Activated CD8-positive, alpha-beta memory T cell treated with anti-CD3 and anti-CD28 coated beads for 48 hours (primary cell): Measurements from ENCODE around the gene SRP68.
A peak's percentile ranks its signal among the peaks of the same experiment; 100 is the strongest.

Source experiments
- DNase-seq, 3 experiments: peaks; one replicate each; pipeline ENCODE4 v3.0.0-alpha.2; 2020; ENCODE audit warnings: low read depth in 2 of 3, low spot score in 2 of 3

SRP68 gene

DNA sequence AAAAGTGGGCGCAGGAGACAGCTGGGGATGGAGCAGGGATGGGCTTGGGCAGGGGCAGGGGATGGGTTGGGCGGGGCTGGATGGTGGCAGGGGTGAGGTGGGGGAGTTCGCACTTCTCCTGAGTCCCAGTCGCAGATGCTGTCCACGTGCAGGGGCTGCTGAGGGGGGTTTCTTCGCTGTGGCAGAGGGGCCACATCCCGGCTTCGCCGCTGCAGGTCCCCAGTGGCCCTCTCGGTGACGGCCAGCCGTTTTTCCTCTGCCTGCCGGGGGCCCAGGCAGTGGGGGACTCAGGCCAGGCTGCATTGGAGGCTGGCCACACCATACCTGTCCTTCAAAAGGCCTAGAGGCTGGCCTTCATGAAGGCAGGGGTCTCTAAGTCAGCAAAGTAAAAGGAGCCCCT, 53.5 kb downstream of the SRP68 start:
- no peak for DNase-seq

DNA sequence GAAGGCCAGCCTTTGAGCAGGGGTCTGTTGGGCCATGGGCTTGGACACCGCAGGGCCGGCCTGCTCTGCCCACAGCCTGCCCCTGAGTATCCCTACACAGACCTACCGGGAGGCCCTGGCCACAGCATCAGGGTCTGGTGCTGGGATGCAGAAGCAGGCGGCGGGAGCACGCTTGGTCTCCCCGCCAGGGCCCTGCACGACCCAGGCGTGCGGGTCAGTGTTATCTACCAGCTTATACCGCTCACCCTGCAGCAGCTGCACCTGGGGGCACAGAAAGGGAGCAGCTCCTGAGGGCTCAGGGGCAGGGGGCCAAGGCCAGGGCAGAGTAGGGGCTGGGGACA, 54.0 kb downstream of the SRP68 start:
- DNase-seq = no peak

DNA sequence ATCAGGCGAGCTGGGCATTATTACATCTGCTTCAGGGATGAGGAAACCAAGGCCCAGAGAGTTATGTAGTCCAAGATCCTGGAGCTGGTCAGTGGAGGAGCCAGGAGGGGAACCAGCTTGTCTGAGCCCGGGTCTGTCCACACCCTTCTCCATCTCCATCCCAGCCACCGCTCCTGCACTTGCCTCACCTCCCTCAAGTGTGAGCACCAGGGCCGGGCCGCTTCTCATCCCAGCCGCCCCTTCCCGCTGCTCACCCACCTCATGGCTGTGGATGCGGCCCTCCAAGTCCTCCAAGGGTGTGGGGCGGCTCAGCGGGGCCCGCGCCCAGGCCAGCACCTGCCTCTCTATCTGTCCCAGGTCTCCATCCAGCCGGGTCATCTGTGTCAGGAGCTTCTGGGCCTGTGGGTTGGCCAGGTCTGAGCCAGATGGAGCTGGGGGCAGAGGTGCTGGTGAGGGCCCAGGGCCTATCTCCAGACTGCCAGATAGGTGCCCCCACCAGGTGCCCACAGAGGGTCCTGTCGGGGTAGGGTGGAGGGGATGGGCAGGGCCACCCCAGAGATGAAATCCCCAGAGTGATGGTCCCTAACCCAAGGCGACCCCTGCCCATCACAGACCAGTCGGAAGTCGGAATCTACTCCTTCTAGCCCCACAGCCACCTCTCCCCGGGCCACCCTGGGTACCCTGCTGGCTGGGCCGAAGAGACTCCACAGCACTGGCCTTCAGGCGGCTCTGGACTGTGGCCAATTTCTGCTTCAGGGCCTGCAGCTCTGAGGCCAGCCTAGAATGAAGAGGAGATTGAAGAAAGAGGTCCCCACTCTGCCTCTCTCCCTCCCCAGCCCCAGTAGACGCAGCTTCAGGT, 54.6 kb downstream of the SRP68 start:
- DNase-seq = no peak

DNA sequence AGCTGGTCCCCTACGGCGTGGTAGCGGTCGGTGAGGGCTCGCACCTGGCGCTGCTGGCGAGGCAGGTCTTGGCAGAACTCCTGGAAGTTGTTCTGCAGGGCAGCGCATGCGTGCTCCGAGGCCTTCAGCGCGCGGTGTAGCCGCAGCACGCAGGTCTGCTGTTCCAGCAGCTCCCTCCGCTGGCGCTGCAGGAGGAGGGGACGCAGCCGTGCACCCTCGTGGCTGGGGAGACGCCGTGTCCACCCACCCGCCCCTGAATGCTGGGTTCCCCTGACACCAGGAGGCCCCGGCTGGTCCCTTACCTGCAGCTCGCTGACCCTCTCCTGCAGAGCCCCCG, 57.4 kb downstream of the SRP68 start:
- no peak for DNase-seq

DNA sequence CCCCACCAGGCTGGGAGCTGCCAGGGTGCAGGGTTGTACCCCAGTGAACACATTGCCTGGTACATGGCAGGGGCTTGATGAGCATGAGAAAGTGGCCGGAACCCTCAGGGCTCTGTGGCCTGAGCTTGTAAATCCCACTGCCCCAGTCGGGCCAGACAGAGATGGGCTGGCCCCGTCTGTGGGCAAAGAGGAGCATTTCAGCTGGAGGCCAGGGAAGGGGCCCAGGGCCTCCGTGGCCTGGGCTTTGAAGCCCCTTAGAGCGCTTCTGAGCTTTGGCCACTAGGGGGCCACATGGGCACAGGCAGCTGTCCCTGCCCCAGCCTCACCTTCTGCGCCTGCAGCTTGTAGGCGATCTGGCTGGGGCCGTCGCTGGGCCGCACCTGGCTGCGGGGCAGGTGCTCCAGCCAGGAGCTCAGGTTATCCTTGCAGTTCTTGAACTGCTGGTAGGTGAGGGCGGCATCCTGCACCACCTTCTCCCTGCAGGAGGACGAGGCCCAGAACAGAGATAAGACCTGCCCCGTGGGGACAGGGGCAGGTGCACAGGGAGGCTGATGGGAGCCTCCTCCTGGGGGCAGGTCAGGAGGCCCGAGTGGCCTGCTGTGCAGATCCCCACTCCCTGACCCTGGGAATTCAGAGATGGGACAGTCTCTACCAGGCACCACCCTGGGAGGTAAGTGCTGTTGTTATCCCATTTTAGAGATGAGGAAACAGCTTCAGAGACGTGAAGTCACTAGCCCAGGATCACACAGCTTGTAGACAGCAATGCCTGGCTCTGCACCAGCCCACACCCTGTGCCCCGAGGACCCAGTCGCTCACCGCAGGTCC, 58.0 kb downstream of the SRP68 start:
- peak in 2 of 3 experiments; percentile 42 to 59 for DNase-seq

DNA sequence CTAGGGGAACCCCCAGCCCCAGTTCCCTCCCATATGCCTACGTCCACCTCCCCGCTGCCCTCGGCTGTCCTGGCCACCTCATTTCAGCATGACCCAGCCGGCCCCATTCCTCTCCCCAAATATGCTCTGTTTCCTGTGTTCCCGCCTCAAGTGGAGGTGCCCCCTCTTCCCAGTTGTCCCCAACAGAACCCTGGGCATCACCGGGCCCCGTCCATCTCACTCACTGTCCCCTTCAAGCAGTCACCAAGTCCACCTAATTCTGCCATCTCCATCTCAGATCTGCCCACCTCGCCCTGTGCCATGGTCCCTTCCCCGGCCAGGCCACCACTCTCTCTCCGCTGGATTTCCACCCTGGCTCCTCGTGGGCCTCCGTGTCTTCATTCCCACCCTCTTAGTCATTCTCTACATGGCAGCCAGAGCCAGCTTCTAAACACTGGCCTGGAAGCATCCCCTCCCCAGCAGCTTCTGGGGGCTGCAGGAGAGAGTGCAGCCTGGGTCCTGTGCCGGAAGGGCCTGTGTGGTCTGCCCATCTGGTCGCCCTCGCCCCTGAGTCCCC, 58.9 kb downstream of the SRP68 start:
- no peak for DNase-seq

DNA sequence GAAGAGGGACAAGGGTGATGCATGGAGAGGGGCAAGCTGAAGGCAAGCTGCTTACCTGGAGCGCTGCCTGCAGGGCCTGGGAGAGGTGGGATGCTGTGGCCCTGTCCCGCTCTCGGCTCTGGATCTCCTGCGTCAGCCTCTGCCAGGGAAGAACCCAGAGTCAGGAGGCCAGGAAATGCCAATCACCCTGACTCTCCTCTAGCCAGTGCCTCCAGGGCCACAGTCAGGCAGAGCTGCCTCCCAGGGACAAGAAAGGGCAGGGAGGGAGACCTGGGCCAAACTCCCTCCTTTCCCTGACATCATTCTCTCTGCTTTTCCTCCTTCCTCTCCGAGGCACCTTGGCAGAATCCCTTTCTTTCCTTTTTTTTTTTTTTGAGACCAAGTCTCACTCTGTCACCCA, 60.4 kb downstream of the SRP68 start:
- DNase-seq = no peak

DNA sequence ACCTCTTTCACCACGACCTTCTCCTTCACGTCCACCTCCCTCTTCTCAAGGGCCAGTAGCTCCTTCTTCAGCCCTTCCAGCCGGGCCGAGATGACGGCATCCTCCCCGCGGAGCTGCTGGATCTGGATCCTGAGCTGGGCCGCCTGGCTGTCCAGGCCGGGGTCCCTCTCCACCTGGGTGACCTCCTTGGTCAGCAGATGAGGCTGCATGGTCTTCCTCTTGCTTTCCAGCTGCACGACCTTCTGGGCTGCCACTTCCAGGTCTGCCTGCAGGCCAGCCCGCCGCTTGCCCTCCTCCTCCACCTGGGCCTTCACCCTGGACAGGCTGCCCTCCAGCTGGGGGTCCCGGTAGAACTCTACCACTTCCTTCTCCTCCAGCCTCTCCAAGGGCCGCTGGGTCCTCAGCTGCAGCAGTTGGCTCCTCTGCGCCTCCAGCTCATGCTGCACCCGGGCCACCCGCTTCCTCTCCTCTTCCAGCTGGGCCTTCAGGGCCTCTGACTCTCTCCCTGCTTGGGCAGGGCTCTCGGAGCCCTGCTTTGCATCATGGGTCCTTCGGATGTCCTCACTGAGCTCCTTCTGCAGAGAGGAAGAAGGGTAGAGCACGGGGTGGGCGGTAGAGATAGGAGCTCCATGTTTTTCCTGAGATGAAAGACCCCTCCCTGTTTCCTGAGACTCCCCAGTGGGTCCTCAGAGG, 62.2 kb downstream of the SRP68 start:
- DNase-seq = no peak

DNA sequence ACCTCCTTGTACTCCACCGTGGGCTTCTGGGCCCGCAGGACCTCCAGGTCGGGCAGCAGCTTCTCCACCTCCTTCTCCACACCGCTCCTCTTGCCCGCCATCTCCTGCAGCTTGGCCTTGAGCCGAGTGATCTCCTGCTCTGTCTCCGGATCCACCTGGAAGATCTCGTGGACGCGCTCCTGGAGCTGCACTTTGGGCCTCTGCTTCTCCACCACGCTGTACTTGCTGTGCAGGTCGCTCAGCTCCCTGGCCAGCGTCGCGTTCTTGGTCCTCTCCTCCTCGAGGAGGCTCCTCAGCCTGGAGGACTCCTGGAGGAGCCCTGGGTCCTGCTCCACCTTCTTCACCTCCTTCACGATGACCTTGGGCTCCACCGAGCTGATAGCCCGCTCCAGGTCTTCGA, 62.9 kb downstream of the SRP68 start:
- no peak for DNase-seq

DNA sequence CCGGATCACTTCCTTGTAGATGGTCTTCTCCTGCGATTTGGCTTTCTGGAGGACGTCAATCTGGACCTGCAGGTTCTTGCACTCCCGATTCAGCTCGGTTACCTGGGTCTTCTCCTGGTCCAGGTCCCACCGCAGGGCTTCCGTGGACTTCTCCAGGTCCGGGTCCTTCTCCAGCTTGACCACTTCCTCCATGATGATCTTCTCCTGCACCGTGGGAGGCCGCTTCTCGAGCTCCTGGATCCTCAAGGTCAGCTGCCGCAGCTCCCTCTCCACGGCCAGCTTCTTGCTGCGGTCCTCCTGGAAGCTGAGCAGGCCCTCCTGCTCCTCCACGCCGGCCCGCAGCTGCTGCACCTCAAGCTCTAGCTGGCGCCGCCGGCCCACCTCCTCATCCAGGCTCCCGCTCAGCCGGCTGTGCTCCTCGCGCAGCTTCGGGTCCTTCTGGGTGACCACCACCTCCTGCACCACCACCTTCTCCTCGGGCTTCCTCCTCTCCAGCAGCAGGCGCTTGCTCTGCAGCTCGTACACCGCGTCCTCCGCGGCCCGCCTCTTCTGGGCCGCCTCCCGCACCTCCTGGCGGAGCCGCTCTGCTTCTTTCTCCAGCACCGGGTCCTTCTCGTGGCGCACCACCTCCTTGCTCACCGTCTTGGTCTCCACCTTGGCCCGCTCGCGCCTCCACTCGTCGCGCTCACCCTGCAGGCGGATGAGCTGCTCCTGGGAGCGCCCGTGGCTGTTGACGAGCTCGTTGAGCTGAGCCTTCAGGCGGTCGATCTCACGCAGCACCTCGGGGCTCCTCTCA, 63.5 kb downstream of the SRP68 start:
- no peak for DNase-seq

DNA sequence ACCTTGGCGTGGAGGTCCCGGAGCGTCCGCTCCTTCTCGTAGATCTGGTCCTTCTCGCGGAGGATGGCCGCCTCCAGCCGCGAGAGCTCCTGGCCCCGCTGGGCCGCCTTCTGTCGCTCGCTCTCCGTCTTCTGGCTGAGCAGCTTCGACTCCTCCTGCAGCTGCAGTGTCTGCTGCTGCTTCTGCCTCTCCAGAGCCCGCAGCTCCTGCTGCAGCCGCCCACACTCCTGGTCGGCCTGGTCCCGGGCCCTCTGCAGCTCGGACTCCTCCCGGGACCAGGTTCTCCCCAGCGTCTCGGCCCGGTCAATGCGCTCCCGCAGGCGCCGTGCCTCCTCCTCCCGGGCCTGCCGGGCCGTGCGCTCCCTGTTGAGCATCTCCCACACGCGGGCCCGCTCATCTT, 64.1 kb downstream of the SRP68 start:
- no peak for DNase-seq

DNA sequence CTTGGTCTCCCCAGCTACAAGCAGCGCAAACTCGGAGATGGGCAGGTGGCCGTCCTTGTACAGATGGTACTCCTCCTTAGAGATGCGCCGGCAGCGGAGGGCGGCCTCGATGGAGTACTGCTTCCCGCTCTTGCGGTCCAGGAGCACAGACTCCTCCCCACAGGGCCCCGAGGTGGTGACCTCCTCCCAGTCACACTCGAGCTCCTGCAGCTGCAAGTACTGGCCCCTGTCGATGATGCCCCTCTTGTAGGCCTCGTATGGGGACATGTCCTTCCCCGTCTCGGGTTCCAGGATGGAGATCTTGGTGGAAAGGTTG, 64.5 kb downstream of the SRP68 start:
- no peak for DNase-seq

DNA sequence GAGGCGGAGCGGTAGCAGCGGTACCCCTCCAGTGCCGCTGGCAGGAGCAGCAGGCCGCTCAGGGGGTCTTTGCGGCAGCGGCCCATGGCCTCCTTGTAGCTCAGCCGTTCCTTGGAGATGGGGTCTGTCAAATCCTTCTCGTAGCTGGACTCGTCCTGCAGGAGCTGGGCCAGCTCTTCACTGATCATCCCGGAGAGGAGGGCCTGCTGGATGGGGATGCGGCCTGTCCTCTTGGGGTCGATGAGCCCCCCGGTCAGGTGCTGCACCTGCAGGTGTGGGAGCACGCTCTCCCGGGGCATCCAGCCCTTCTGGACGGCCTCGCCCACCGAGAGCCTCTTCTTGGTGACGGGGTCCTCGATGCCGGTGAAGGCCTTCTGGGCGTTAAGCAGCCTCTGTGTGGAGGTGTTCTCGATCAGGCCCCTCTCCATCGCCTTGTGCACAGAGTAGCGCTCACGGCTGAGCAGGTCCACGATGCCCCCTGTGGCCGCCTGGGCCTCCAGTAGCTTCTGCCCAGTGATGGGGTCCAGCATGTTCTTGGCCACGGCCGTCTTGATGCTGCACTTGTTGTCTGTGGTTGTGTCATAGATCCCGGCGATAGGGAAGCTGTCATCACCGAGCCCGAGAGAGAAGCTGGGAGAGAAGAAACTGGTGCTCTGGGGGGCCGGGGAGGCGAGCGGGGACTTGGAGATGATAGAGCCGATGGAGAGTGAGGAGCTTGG, 65.0 kb downstream of the SRP68 start:
- no peak for DNase-seq

DNA sequence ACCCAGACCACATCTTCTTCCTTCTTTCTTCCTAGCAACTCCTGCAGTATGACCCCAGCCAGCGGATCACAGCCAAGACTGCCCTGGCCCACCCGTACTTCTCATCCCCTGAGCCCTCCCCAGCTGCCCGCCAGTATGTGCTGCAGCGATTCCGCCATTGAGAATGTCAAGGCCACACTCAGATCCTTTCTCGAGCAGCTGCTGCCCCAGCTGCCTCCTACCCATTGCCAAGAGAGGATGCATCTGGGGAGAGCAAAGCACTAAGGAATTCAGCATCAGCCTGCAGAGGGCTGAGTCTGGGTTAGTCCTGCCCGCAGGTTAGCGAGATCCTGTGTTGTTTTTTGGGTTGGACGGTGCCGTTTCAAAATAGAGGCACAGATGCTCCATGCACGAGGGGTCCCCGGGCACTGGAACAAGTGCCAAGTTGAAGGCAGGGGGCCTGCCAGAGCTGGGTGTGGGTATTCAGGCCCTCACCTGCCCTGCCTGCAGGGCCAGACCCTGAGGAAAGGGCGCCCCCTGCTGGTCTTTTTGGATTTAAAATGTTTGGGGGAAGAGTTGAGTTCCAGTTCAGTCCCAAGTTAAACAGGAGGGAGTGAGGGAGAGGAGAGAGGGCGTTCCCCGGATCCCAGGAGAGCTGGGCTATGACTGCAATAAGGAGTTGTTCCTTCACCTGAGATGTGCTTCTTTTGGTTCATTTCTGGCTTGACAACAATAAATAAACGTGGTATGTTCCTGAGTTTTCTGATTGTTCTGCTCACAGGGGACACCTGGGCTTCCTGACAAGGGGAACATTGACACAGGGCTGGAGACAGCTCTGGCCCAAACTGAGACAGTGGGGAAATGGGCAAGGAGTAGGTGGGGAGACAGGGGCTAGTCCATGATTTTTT, 66.8 kb downstream of the SRP68 start:
- peak; percentile 46 to 96 (median 81) for DNase-seq

DNA sequence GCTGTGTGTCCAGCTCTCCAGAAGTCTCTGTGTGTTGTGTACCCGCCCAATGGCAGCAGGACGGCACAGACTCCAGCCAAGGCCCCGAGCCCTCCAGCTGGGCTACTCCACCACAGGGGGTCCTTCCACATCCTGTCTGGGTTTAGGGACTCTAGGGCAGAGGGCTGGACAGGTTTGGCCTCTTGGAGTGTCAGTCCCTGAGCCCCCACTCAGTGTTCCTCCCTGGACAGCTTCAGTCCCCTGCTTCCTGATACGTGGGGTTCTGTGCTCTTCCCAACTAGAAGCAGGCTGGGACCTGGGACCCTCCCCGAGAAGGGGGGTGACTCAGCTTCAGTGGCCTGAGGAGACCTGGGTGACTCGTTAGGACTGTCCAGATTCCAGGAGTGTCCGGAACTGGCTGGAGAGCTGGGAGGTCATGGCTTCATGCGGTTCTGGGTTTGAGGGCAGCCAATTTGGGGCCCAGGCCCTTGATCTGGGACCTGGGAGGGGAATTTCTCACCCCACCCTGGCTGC, 67.5 kb downstream of the SRP68 start:
- no peak for DNase-seq

DNA sequence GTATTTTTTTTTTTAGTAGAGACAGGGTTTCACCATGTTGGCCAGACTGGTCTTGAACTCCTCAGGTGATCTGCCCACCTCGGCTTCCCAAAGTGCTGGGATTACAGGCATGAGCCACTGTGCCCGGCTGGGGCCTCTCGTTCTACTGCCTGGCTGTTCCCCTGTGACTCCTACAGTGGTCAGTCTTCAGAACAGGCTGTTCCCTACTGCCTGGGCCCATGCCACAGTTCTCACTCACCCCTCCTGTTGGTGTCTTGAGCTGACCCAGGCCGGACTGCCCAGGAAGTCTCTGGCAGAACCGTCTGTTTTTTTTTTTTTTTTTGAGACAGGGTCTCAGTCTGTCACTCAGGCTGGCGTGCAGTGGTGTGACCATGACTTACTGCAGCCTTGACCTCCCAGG, 68.4 kb downstream of the SRP68 start:
- no peak for DNase-seq

DNA sequence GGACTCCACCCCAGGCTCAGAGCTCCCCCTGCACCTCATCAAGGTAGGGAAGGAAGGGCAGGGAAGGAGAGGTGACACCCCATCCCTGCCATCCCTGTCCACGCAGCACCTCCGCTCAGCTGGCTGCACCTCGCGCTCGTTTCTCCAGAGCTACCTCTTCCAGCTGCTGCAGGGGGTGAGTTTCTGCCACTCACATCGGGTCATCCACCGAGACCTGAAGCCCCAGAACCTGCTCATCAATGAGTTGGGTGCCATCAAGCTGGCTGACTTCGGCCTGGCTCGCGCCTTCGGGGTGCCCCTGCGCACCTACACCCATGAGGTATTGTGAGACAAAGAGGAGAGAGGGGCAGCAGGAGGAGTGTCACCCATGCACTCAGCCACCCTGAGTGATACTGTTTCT, 70.2 kb downstream of the SRP68 start:
- DNase-seq = no peak

DNA sequence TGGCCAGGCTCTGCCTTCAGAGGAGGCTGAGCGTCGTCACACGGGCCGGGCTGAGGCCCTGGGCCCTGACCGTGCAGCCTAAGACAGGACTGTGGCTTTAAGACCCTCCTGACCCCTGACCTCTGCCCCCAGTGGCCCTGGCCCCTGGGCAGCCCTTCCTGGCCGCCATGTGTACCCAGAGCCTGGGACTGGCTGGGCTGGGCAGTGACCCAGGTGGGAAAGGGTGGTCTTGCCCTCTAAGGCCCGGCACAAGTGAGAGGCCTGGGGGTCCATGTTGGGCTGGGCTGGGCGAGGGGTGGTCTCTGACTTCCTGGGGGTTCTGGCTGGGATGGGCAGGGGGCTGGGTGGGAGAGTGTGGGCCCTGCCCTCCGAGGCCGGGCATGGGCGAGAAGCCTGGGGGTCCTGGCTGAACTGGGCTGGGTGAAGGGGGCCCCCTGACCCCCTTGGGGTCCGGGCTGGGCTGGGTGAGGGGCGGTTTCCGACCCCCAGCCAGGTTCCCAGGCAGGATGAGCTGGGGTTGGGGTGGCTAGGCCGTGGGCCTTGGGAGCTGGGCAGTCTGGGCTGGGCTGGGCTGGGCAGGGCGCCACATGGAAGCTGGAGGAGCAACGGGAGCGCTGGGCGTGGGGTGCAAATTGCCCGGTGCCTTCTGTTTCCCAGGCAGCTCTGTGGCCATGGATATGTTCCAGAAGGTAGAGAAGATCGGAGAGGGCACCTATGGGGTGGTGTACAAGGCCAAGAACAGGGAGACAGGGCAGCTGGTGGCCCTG, 71.4 kb downstream of the SRP68 start, which contains the start of gene CDK3:
Gene CDK3, plus strand, starts transcription at position 101 of the 767 bp plus-strand sequence. Its CDS starts 571 bp downstream, at position 672.
- no peak for DNase-seq
